ENCODE measurements around the gene MCC.

GRCh38 chr5:113056988-113057387, 431.3 kb downstream of the MCC start:
- TF ChIP-seq POLR2AphosphoS5 (IDR thresholded peaks at IDR 0.05; ENCODE audit: low read depth, low read length) (no peak), POLR2A (IDR thresholded peaks at IDR 0.05; ENCODE audit: low read depth, low read length) (no peak)

Data from GM12891 (cell line).